ENCODE measurements around the gene FAM217B. TPM values are rescaled to one million over a fixed set of nuclear protein-coding genes. Genes with fewer than 3 reads are reported as not detected.

Gene FAM217B
- total and polyA plus RNA-seq, 2 of the 8 experiments (the other 6 are each of a cell fraction or from before 2014, with no cell fraction given): 5.4 to 28.5 TPM

- H4K91ac ChIP-seq (replicated peaks; ENCODE audit: insufficient read length, low read length): no peak overlapping the region
- FAIRE-seq (no peak), DNase-seq (ENCODE audit: low read depth in 1 of 2, low spot score in 2 of 2) (no peak)
- H3K4me1 ChIP-seq (replicated peaks in 1 of 4; ENCODE audit: control insufficient read depth in 3 of 4, insufficient read depth in 4 of 4, low read length in 3 of 4): no peaks in the 10 kb centered on the region
- no peak overlapping the region for H2AFZ ChIP-seq (ENCODE audit: low read length)
- POLR2A ChIA-PET (ENCODE audit: partially characterized antibody): no interaction called here
- no peak overlapping the region for H2BK15ac ChIP-seq (ENCODE audit: low read length)
- H4K5ac ChIP-seq (ENCODE audit: insufficient read length, low read depth, low read length): no peak overlapping the region
- no peak overlapping the region for H3K4me2 ChIP-seq (ENCODE audit: insufficient read depth in 1 of 2, low read depth in 2 of 2, low read length in 2 of 2)
- no peak overlapping the region for H2BK5ac ChIP-seq (ENCODE audit: low read depth, low read length)
- no peak overlapping the region for H3K23ac ChIP-seq (ENCODE audit: insufficient read length)
- no peaks in the 10 kb centered on the region for H3K36me3 ChIP-seq (ENCODE audit: control insufficient read depth in 2 of 4, insufficient read depth in 4 of 4, low read length in 3 of 4)
- H3K18ac ChIP-seq (ENCODE audit: extremely low read depth, low read length): no peak overlapping the region
- peaks cover 0 to under 1% (median 0%) of the 10 kb centered on the region in 4 experiments; a peak in 1 of 7 replicates for H3K27me3 ChIP-seq (replicated peaks in 1 of 4; ENCODE audit: control insufficient read depth in 3 of 4, extremely low read depth in 1 of 4, insufficient read depth in 3 of 4, low read length in 3 of 4)
- H3K56ac ChIP-seq (replicated peaks; ENCODE audit: insufficient read length, low read depth, low read length): no peak overlapping the region
- no peak overlapping the region for H4K8ac ChIP-seq (ENCODE audit: extremely low read depth, insufficient read depth, low read length)
- H2BK120ac ChIP-seq (replicated peaks; ENCODE audit: low read depth, low read length): no peak overlapping the region
- CTCF ChIA-PET (ENCODE audit: partially characterized antibody): no interaction called here
- H3K4ac ChIP-seq (replicated peaks; ENCODE audit: insufficient read length, low read depth, low read length): no peak overlapping the region
- no peaks in the 10 kb centered on the region for H4K20me1 ChIP-seq (replicated peaks in 1 of 2; ENCODE audit: control insufficient read depth in 1 of 2, insufficient read depth in 2 of 2, low read length in 2 of 2)
- no peaks in the 10 kb centered on the region for H3K23me2 ChIP-seq (ENCODE audit: low read depth, low read length)
- no peaks in the 10 kb centered on the region for H3K79me1 ChIP-seq (ENCODE audit: low read depth, low read length)
- H2AK5ac ChIP-seq (ENCODE audit: low read depth, low read length): no peak overlapping the region
- H3K79me2 ChIP-seq (ENCODE audit: control insufficient read depth in 1 of 2, insufficient read depth in 2 of 2, low read length in 2 of 2): no peaks in the 10 kb centered on the region
- no peak overlapping the region for H3K27ac ChIP-seq (ENCODE audit: low read depth, low read length)
- H2BK20ac ChIP-seq (ENCODE audit: low read length): no peak overlapping the region
- no peaks in the 10 kb centered on the region for H3K9me3 ChIP-seq (ENCODE audit: insufficient read depth in 2 of 2, low read depth in 1 of 2, low read length in 1 of 2)
- no peak overlapping the region for H3K9ac ChIP-seq (replicated peaks in 1 of 4; ENCODE audit: extremely low read depth in 1 of 4, low read depth in 3 of 4, low read length in 3 of 4)
- H3K14ac ChIP-seq (ENCODE audit: insufficient read length): no peak overlapping the region
- no peak overlapping the region for H3K4me3 ChIP-seq (ENCODE audit: extremely low read depth in 1 of 4, insufficient read depth in 2 of 4, low read depth in 3 of 4, low read length in 4 of 4)
- no peak overlapping the region for H2BK12ac ChIP-seq (ENCODE audit: low read depth, low read length)
- no peak for TF ChIP-seq EZH2 (IDR thresholded peaks at IDR 0.05; ENCODE audit: low read depth, low read length, severe bottlenecking)
- TF ChIP-seq CEBPB (IDR thresholded peaks at IDR 0.05; ENCODE audit: low read depth, low read length): no peak
- TF ChIP-seq CHD2 (IDR thresholded peaks at IDR 0.05; ENCODE audit: low read length): no peak
- no peak for TF ChIP-seq HDAC2 (IDR thresholded peaks at IDR 0.05; ENCODE audit: borderline replicate concordance in 1 of 2, low read depth in 2 of 2, low read length in 2 of 2)
- no peak for TF ChIP-seq GTF2F1 (IDR thresholded peaks at IDR 0.05; ENCODE audit: borderline replicate concordance, low read depth, low read length)
- no peak for TF ChIP-seq BACH1 (IDR thresholded peaks at IDR 0.05; ENCODE audit: low read length)
- no peak for TF ChIP-seq KDM4A (IDR thresholded peaks at IDR 0.05; ENCODE audit: low read depth, low read length, severe bottlenecking)
- no peak for TF ChIP-seq USF2 (IDR thresholded peaks at IDR 0.05; ENCODE audit: low read length)
- TF ChIP-seq, protein P1, sequence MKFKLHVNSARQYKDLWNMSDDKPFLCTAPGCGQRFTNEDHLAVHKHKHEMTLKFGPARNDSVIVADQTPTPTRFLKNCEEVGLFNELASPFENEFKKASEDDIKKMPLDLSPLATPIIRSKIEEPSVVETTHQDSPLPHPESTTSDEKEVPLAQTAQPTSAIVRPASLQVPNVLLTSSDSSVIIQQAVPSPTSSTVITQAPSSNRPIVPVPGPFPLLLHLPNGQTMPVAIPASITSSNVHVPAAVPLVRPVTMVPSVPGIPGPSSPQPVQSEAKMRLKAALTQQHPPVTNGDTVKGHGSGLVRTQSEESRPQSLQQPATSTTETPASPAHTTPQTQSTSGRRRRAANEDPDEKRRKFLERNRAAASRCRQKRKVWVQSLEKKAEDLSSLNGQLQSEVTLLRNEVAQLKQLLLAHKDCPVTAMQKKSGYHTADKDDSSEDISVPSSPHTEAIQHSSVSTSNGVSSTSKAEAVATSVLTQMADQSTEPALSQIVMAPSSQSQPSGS (IDR thresholded peaks at IDR 0.05; ENCODE audit: low read length): no peak
- TF ChIP-seq POU5F1 (IDR thresholded peaks at IDR 0.05; ENCODE audit: low read depth, low read length): no peak
- TF ChIP-seq MAFK (IDR thresholded peaks at IDR 0.05; ENCODE audit: low read depth, low read length): no peak
- TF ChIP-seq TAF1 (IDR thresholded peaks at IDR 0.05; ENCODE audit: low read depth, low read length): no peak
- TF ChIP-seq SIN3A (conservative IDR thresholded peaks at IDR 0.05 in 1 of 2, IDR thresholded peaks at IDR 0.05 in 1 of 2; ENCODE audit: low read depth in 1 of 2, low read length in 2 of 2): no peak
Measured at GRCh38 chr20:59925899-59926298, 14.3 kb upstream of the FAM217B start.

Data from H1 (cell line).